H1 (cell line): ENCODE measurements around the gene CITED1. TPM values are rescaled to one million over a fixed set of nuclear protein-coding genes. Genes with fewer than 3 reads are reported as not detected.

Source experiments
- CTCF ChIA-PET: fragments of 300-600 bp; sonication (Branson Sonifier 250); formaldehyde crosslinking; loops from one replicate; lab custom pipeline; 2021; ENCODE audit not compliant: partially characterized antibody; lab: Charles Lee
- POLR2A ChIA-PET: fragments of 300-600 bp; sonication (Branson Sonifier 250); formaldehyde crosslinking; loops from one replicate; lab custom pipeline; 2021; ENCODE audit warnings: inconsistent platforms; ENCODE audit not compliant: partially characterized antibody; lab: Charles Lee
- DNase-seq, 2 experiments: peaks; one replicate each; pipeline versions ENCODE4 v3.0.0 to v3.0.0-alpha.2; 2010 to 2022; ENCODE audit warnings: low spot score in 2 of 2, low read depth in 1 of 2, mixed read lengths in 1 of 2
- FAIRE-seq: peaks from 2 replicates; lab custom pipeline; 2011; peaks lifted over from hg19 to GRCh38; lab: Jason Lieb, UNC
- H2AFZ ChIP-seq: 2 replicates; pipeline ENCODE4 v1.8.1; 2012; ENCODE audit warnings: low read length, inconsistent platforms
- H2AK5ac ChIP-seq: 2 replicates; pipeline ENCODE4 v1.6.1; 2013; ENCODE audit warnings: low read depth, low read length
- H2BK120ac ChIP-seq: replicated peaks from 2 replicates; pipeline ENCODE3; 2013; ENCODE audit warnings: low read depth, low read length, inconsistent platforms
- H2BK12ac ChIP-seq: 2 replicates; pipeline ENCODE4 v1.6.1; 2013; ENCODE audit warnings: low read depth, low read length
- H2BK15ac ChIP-seq: 2 replicates; pipeline ENCODE4 v1.6.1; 2013; ENCODE audit warnings: low read length
- H2BK20ac ChIP-seq: 2 replicates; pipeline ENCODE4 v1.6.1; 2013; ENCODE audit warnings: low read length
- H2BK5ac ChIP-seq: 2 replicates; pipeline ENCODE4 v1.6.1; 2013; ENCODE audit warnings: low read depth, low read length
- H3K14ac ChIP-seq: 2 replicates; pipeline ENCODE4 v1.6.1; 2013; ENCODE audit warnings: inconsistent platforms; ENCODE audit not compliant: insufficient read length
- H3K18ac ChIP-seq: 2 replicates; pipeline ENCODE4 v1.6.1; 2013; ENCODE audit warnings: low read length; ENCODE audit errors: extremely low read depth
- H3K23ac ChIP-seq: 2 replicates; pipeline ENCODE4 v1.6.1; 2013; ENCODE audit warnings: inconsistent platforms; ENCODE audit not compliant: insufficient read length
- H3K23me2 ChIP-seq: 2 replicates; pipeline ENCODE4 v1.6.1; 2013; ENCODE audit warnings: low read depth, low read length
- H3K27ac ChIP-seq: 2 replicates; pipeline ENCODE4 v1.6.1; 2011; ENCODE audit warnings: low read depth, low read length, inconsistent platforms
- H3K27me3 ChIP-seq, 4 experiments: replicated peaks in 1 of 4; 1 replicate in 1 of 4; 2 replicates in 3 of 4; pipeline versions ENCODE4 v1.6.1 to v1.8.1; 2011 to 2013; ENCODE audit warnings: low read length in 3 of 4, mild to moderate bottlenecking in 3 of 4, inconsistent platforms in 2 of 4, mixed read lengths in 2 of 4, moderate library complexity in 1 of 4; ENCODE audit not compliant: control insufficient read depth in 3 of 4, insufficient read depth in 3 of 4; ENCODE audit errors: extremely low read depth in 1 of 4
- H3K36me3 ChIP-seq, 4 experiments: 2 replicates each; pipeline versions ENCODE4 v1.6.1 to v1.8.1; 2011 to 2013; ENCODE audit warnings: mild to moderate bottlenecking in 4 of 4, low read length in 3 of 4, moderate library complexity in 2 of 4, control low read depth in 1 of 4, inconsistent platforms in 1 of 4; ENCODE audit not compliant: insufficient read depth in 4 of 4, control insufficient read depth in 2 of 4
- H3K4ac ChIP-seq: replicated peaks from 2 replicates; pipeline ENCODE3; 2013; ENCODE audit warnings: low read length, low read depth, mixed read lengths, inconsistent platforms; ENCODE audit not compliant: insufficient read length
- H3K4me1 ChIP-seq, 4 experiments: replicated peaks in 1 of 4; 1 replicate in 1 of 4; 2 replicates in 3 of 4; pipeline versions ENCODE4 v1.6.1 to v1.8.1; 2011 to 2013; ENCODE audit warnings: low read length in 3 of 4, inconsistent platforms in 2 of 4, mixed read lengths in 1 of 4; ENCODE audit not compliant: insufficient read depth in 4 of 4, control insufficient read depth in 3 of 4
- H3K4me2 ChIP-seq, 2 experiments: 2 replicates each; pipeline versions ENCODE4 v1.6.1 to v1.8.1; 2011 to 2013; ENCODE audit warnings: low read depth in 2 of 2, low read length in 2 of 2, control low read depth in 1 of 2, inconsistent platforms in 1 of 2, mild to moderate bottlenecking in 1 of 2; ENCODE audit not compliant: insufficient read depth in 1 of 2
- H3K4me3 ChIP-seq, 4 experiments: fragments of 200-600, 300-600 bp in 1 of 4; sonication (generic), shearing (Covaris generic), sonication (Bioruptor Twin) in 1 of 4; 2 replicates each; pipeline versions ENCODE4 v1.5.1 to v1.8.1; 2011 to 2016; ENCODE audit warnings: low read length in 4 of 4, low read depth in 3 of 4, control low read depth in 2 of 4, inconsistent platforms in 2 of 4, mild to moderate bottlenecking in 2 of 4, mixed read lengths in 1 of 4, moderate library complexity in 1 of 4; ENCODE audit not compliant: insufficient read depth in 2 of 4; ENCODE audit errors: extremely low read depth in 1 of 4
- H3K56ac ChIP-seq: replicated peaks from 2 replicates; pipeline ENCODE3; 2013; ENCODE audit warnings: low read depth, mild to moderate bottlenecking, mixed read lengths, low read length, inconsistent platforms; ENCODE audit not compliant: insufficient read length
- H3K79me1 ChIP-seq: 2 replicates; pipeline ENCODE4 v1.6.1; 2013; ENCODE audit warnings: low read depth, low read length, control low read depth
- H3K79me2 ChIP-seq, 2 experiments: 2 replicates each; pipeline versions ENCODE4 v1.6.1 to v1.8.1; 2012 to 2013; ENCODE audit warnings: low read length in 2 of 2, mild to moderate bottlenecking in 2 of 2, inconsistent platforms in 1 of 2; ENCODE audit not compliant: insufficient read depth in 2 of 2, control insufficient read depth in 1 of 2
- H3K9ac ChIP-seq, 4 experiments: replicated peaks in 1 of 4; 1 replicate in 1 of 4; 2 replicates in 3 of 4; pipeline versions ENCODE4 v1.6.1 to v1.8.1; 2011 to 2013; ENCODE audit warnings: low read depth in 3 of 4, low read length in 3 of 4, control low read depth in 2 of 4, mild to moderate bottlenecking in 2 of 4, moderate library complexity in 2 of 4, inconsistent platforms in 1 of 4; ENCODE audit errors: extremely low read depth in 1 of 4
- H3K9me3 ChIP-seq, 2 experiments: 2 replicates each; pipeline versions ENCODE4 v1.6.1 to v1.8.1; 2012 to 2013; ENCODE audit warnings: mild to moderate bottlenecking in 2 of 2, moderate library complexity in 2 of 2, control low read depth in 1 of 2, inconsistent platforms in 1 of 2, low read depth in 1 of 2, low read length in 1 of 2, mixed read lengths in 1 of 2; ENCODE audit not compliant: insufficient read depth in 2 of 2
- H4K20me1 ChIP-seq, 2 experiments: replicated peaks in 1 of 2; 2 replicates each; pipeline versions ENCODE3 to v1.8.1; 2011 to 2013; ENCODE audit warnings: inconsistent platforms in 2 of 2, low read length in 2 of 2, mild to moderate bottlenecking in 1 of 2; ENCODE audit not compliant: insufficient read depth in 2 of 2, control insufficient read depth in 1 of 2
- H4K5ac ChIP-seq: 2 replicates; pipeline ENCODE4 v1.6.1; 2013; ENCODE audit warnings: low read length, low read depth, mixed read lengths, inconsistent platforms; ENCODE audit not compliant: insufficient read length
- H4K8ac ChIP-seq: 2 replicates; pipeline ENCODE4 v1.8.0; 2013; ENCODE audit warnings: mild to moderate bottlenecking, moderate library complexity, low read length, inconsistent platforms; ENCODE audit not compliant: insufficient read depth; ENCODE audit errors: extremely low read depth
- H4K91ac ChIP-seq: replicated peaks from 2 replicates; pipeline ENCODE3; 2013; ENCODE audit warnings: low read length, mixed read lengths, inconsistent platforms; ENCODE audit not compliant: insufficient read length
- BACH1 ChIP-seq: IDR thresholded peaks from 2 replicates; pipeline ENCODE4 v1.6.1; 2012; ENCODE audit warnings: low read length, improper control_type of control experiment
- EP300 ChIP-seq, 2 experiments: IDR thresholded peaks; 1 replicate in 1 of 2; 2 replicates in 1 of 2; pipeline ENCODE4 v1.6.1; 2011 to 2012; ENCODE audit warnings: low read depth in 2 of 2, low read length in 2 of 2, mild to moderate bottlenecking in 2 of 2, borderline replicate concordance in 1 of 2, inconsistent platforms in 1 of 2, moderate library complexity in 1 of 2
- EZH2 ChIP-seq: fragments of 200-600 bp; sonication (generic); IDR thresholded peaks from 2 replicates; pipeline ENCODE4 v1.7.1; 2012; ENCODE audit warnings: low read depth, mild to moderate bottlenecking, moderate library complexity, low read length, inconsistent platforms; ENCODE audit not compliant: severe bottlenecking
- GTF2F1 ChIP-seq: IDR thresholded peaks from 2 replicates; pipeline ENCODE4 v1.6.1; 2012; ENCODE audit warnings: low read depth, low read length, improper control_type of control experiment, borderline replicate concordance
- HDAC2 ChIP-seq, 2 experiments: fragments of 300-600 bp in 1 of 2; sonication (generic) in 1 of 2; IDR thresholded peaks; 2 replicates each; pipeline ENCODE4 v1.6.1; 2011 to 2012; ENCODE audit warnings: low read depth in 2 of 2, low read length in 2 of 2, mild to moderate bottlenecking in 2 of 2, moderate library complexity in 2 of 2, borderline replicate concordance in 1 of 2, inconsistent platforms in 1 of 2
- JUN ChIP-seq: IDR thresholded peaks from 2 replicates; pipeline ENCODE4 v1.6.1; 2011; ENCODE audit warnings: low read depth, mild to moderate bottlenecking, improper control_type of control experiment, low read length
- KDM5A ChIP-seq: fragments of 200-600 bp; IDR thresholded peaks from 2 replicates; pipeline ENCODE4 v1.7.1; 2012; ENCODE audit warnings: mild to moderate bottlenecking, low read length, inconsistent platforms, mixed read lengths
- RNF2 ChIP-seq: fragments of 200-900, 300-1000 bp; sonication (generic); IDR thresholded peaks from 2 replicates; pipeline ENCODE4 v1.7.1; 2016; ENCODE audit warnings: borderline replicate concordance, low read depth, mild to moderate bottlenecking, antibody characterized with exemption, low read length; ENCODE audit not compliant: poor library complexity, severe bottlenecking; ENCODE audit errors: missing control alignments
- SIN3A ChIP-seq, 2 experiments: IDR thresholded peaks in 1 of 2; conservative IDR thresholded peaks in 1 of 2; 2 replicates each; pipeline ENCODE4 v1.6.1; 2011 to 2012; ENCODE audit warnings: low read length in 2 of 2, improper control_type of control experiment in 1 of 2, low read depth in 1 of 2, mild to moderate bottlenecking in 1 of 2
- SP1 ChIP-seq: IDR thresholded peaks from 2 replicates; pipeline ENCODE4 v1.6.1; 2011; ENCODE audit warnings: low read depth, low read length
- SP2 ChIP-seq: IDR thresholded peaks from 2 replicates; pipeline ENCODE4 v1.6.1; 2012; ENCODE audit warnings: mild to moderate bottlenecking, low read length, inconsistent platforms
- SUZ12 ChIP-seq: fragments of 200-600 bp; sonication (generic); IDR thresholded peaks from 2 replicates; pipeline ENCODE4 v1.6.1; 2012; ENCODE audit warnings: mild to moderate bottlenecking, inconsistent platforms, low read length, moderate library complexity, mixed read lengths
- WGBS, 2 experiments: shearing (Covaris generic) in 1 of 2; methylation state at CpG; one replicate each; pipeline versions ENCODE4 v1.1.6 to v1.1.7; 2013 to 2015; ENCODE audit warnings: low lambda C conversion rate in 2 of 2, mixed read lengths in 2 of 2, inconsistent platforms in 1 of 2, low coverage in 1 of 2, missing lambda C conversion rate in 1 of 2; ENCODE audit not compliant: insufficient replicate concordance in 2 of 2, insufficient coverage in 1 of 2, insufficient read length in 1 of 2; ENCODE audit errors: extremely low coverage in 1 of 2, missing lambda C conversion rate in 1 of 2; 5-methylcytosine and 5-hydroxymethylcytosine counted together
- polyA plus RNA-seq, 7 experiments: library from polyadenylated mRNA; depleted of rRNA in 3 of 7; stranded (reverse) in 5 of 7; unstranded in 2 of 7; fragments of >200 nt in 5 of 7; fragments of 200-250 nt in 2 of 7; gene quantifications; 1 replicate in 5 of 7; 2 replicates in 1 of 7; 4 replicates in 1 of 7; pipeline versions ENCODE4 v1.2.1 to v1.2.3, GENCODE V29; 2011 to 2013; ENCODE audit warnings: missing spikeins in 2 of 7, mixed read lengths in 2 of 7
- total RNA-seq: library from RNA; stranded (reverse); fragmentation: NEBNext Ultra II Directional; extraction: Animal tissue kit (Norgen Biotek cat#: 25700); gene quantifications from 2 replicates; pipeline ENCODE4 v1.2.1, GENCODE V29; 2021

The CITED1 gene
- total and polyA plus RNA-seq, 2 of the 8 experiments (the other 6 are each of a cell fraction or from before 2014, with no cell fraction given) = 1.2 to 2.4 TPM

- Histone ChIP-seq H3K27ac (no peak overlapping the region), H3K23ac (no peak overlapping the region), H2BK20ac (no peak overlapping the region), H2AK5ac (no peak overlapping the region), H4K20me1 (peaks cover 0 to 2% of the 10 kb centered on the region in 2 experiments), H2BK120ac (no peak overlapping the region), H3K4ac (no peak overlapping the region), H2AFZ (no peak overlapping the region), H3K14ac (no peak overlapping the region), H2BK5ac (no peak overlapping the region), H3K56ac (no peak overlapping the region), H3K36me3 (peaks cover 0 to 2% (median 0%) of the 10 kb centered on the region in 4 experiments; a peak in 1 of 8 replicates), H3K23me2 (peaks cover 16% of the 10 kb centered on the region), H3K79me2 (no peaks in the 10 kb centered on the region), H3K79me1 (no peaks in the 10 kb centered on the region), H4K91ac (no peak overlapping the region), H4K8ac (no peak overlapping the region), H2BK12ac (no peak overlapping the region), H3K4me3 (peak overlapping the region in 2 of 4 experiments; percentile 7 to 60; a peak in 4 of 8 replicates), H3K4me1 (peaks cover 0 to 6% (median 0%) of the 10 kb centered on the region in 4 experiments; a peak in 3 of 7 replicates), H3K9me3 (no peaks in the 10 kb centered on the region), H3K4me2 (peak overlapping the region; percentile 82 to 85), H3K27me3 (peaks cover 39 to 72% (median 65%) of the 10 kb centered on the region in 4 experiments), H4K5ac (no peak overlapping the region), H3K18ac (no peak overlapping the region), H3K9ac (no peak overlapping the region), H2BK15ac (no peak overlapping the region)
- 6% methylated on average over 11 of the region's 17 CpGs; no CpG with 5 or more reads in 1 of the 2 experiments for WGBS, 2 experiments
- CTCF ChIA-PET = interaction anchor here (0.9 to 2.1 kb wide), 8 partner anchors 8 to 247 kb away, joined by 3 to 9 read pairs (median 3); no protein-coding TSS in a partner anchor
- FAIRE-seq (no peak), DNase-seq (no peak)
- POLR2A ChIA-PET = interaction anchor here (0.6 to 3.1 kb wide), 3 partner anchors 31 to 34 kb away, joined by 3 to 10 read pairs (median 3); partner anchors contain the start of gene RPS4X
- TF ChIP-seq RNF2 (peak; percentile 59), SP1 (no peak), EP300 (IDR thresholded peaks at IDR 0.05; ENCODE audit: borderline replicate concordance in 1 of 2, low read depth in 2 of 2, low read length in 2 of 2) (no peak), GTF2F1 (no peak), JUN (no peak), BACH1 (no peak), SP2 (no peak), HDAC2 (IDR thresholded peaks at IDR 0.05; ENCODE audit: borderline replicate concordance in 1 of 2, low read depth in 2 of 2, low read length in 2 of 2) (no peak), SUZ12 (peak; percentile 60; the same call in 1 of the 2 replicates), SIN3A (conservative IDR thresholded peaks at IDR 0.05 in 1 of 2, IDR thresholded peaks at IDR 0.05 in 1 of 2; ENCODE audit: low read depth in 1 of 2, low read length in 2 of 2) (no peak), EZH2 (peak; percentile 73), KDM5A (no peak)
Observed at GRCh38 chrX:72307646-72308051, 1.9 kb upstream of the CITED1 start.
